ENCODE measurements around the gene SMIM32. TPM values are rescaled to one million over a fixed set of nuclear protein-coding genes. Genes with fewer than 3 reads are reported as not detected.

SMIM32 gene
- total RNA-seq, 1 donor from 2014 or later: 0.79 TPM

DNA sequence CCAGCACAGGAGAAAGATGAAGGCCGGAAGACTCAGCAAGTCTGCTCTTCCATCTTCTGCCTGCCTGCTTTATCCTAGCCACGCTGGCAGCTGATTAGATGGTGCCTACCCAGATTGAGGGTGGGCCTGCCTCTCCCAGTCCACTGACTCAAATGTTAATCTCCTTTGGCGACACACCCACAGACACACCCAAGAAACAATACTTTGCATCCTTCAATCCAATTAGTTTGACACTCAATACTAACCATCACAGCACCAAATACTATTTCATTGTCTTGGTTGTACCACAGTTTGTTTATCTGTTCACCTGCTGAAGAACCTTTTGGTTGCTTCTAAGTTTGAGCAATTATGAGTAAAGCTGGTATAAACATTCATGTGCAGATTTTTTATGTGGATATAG, 23.7 kb downstream of the SMIM32 start:
- no peaks in the 10 kb centered on the region for H3K4me1 Mint-ChIP-seq (ENCODE audit: low read depth)
- H3K9me3 Mint-ChIP-seq (ENCODE audit: low read depth): no peaks in the 10 kb centered on the region
- H3K4me3 Mint-ChIP-seq (ENCODE audit: low read depth): no peak overlapping the region
- no peak overlapping the region for H3K27ac Mint-ChIP-seq
- peaks cover 21% of the 10 kb centered on the region for H3K36me3 Mint-ChIP-seq (ENCODE audit: insufficient read depth)
- TF ChIP-seq, protein P1, sequence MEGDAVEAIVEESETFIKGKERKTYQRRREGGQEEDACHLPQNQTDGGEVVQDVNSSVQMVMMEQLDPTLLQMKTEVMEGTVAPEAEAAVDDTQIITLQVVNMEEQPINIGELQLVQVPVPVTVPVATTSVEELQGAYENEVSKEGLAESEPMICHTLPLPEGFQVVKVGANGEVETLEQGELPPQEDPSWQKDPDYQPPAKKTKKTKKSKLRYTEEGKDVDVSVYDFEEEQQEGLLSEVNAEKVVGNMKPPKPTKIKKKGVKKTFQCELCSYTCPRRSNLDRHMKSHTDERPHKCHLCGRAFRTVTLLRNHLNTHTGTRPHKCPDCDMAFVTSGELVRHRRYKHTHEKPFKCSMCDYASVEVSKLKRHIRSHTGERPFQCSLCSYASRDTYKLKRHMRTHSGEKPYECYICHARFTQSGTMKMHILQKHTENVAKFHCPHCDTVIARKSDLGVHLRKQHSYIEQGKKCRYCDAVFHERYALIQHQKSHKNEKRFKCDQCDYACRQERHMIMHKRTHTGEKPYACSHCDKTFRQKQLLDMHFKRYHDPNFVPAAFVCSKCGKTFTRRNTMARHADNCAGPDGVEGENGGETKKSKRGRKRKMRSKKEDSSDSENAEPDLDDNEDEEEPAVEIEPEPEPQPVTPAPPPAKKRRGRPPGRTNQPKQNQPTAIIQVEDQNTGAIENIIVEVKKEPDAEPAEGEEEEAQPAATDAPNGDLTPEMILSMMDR (IDR thresholded peaks at IDR 0.05; ENCODE audit: unreplicated experiment): no peak
- H3K27me3 Mint-ChIP-seq: no peaks in the 10 kb centered on the region
- DNase-seq (ENCODE audit: low spot score, unreplicated experiment): no peak

DNA sequence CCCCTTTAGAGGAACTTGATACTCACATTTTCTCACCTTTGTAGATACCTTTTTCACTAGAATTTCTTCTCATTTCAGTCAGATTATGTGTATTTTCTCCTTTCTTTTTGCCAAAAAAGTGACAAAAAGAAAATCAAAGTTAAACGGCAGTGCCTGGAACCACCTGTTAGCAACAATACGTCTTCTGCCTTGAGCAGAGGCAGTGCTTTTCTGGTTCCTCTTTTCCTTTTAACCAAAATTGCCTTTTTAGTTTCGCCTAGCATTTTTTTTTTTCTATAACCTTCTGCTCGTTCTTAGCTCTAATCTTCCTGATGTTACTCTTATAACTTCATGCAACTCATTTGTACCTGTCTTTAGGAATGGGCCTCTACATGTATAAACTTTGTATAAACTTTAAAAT, 26.1 kb downstream of the SMIM32 start:
- Mint-ChIP-seq H3K36me3 (ENCODE audit: insufficient read depth) (peaks cover 17% of the 10 kb centered on the region), H3K4me3 (ENCODE audit: low read depth) (no peak overlapping the region), H3K9me3 (ENCODE audit: low read depth) (no peaks in the 10 kb centered on the region), H3K27ac (no peak overlapping the region), H3K4me1 (ENCODE audit: low read depth) (no peaks in the 10 kb centered on the region), H3K27me3 (no peaks in the 10 kb centered on the region)
- TF ChIP-seq, protein P1 (IDR thresholded peaks at IDR 0.05; ENCODE audit: unreplicated experiment): no peak
- no peak for DNase-seq (ENCODE audit: low spot score, unreplicated experiment)

DNA sequence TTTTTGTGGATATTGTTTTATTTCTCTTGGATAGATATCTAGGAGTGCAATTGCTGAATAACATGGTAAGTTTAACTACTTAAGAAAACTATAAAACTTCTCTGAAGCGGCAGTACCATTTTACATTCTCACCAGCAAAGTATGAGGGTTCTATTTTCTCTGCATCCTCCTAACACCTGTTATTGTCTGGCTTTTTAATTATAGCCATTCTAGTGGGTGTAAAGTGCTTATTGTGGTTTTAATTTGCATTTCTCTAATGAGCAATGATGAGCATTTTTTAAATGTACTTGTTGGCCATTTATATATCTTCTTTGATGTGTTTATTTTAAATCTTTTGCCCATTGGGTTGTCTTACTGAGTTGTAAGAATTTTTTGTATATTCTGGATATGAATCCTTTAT, 28.7 kb downstream of the SMIM32 start:
- H3K27me3 Mint-ChIP-seq: no peaks in the 10 kb centered on the region
- peaks cover 13% of the 10 kb centered on the region for H3K36me3 Mint-ChIP-seq (ENCODE audit: insufficient read depth)
- no peaks in the 10 kb centered on the region for H3K9me3 Mint-ChIP-seq (ENCODE audit: low read depth)
- H3K27ac Mint-ChIP-seq: no peak overlapping the region
- TF ChIP-seq, protein P1 (IDR thresholded peaks at IDR 0.05; ENCODE audit: unreplicated experiment): no peak
- peaks cover 3% of the 10 kb centered on the region for H3K4me1 Mint-ChIP-seq (ENCODE audit: low read depth)
- DNase-seq (ENCODE audit: low spot score, unreplicated experiment): no peak
- H3K4me3 Mint-ChIP-seq (ENCODE audit: low read depth): no peak overlapping the region

DNA sequence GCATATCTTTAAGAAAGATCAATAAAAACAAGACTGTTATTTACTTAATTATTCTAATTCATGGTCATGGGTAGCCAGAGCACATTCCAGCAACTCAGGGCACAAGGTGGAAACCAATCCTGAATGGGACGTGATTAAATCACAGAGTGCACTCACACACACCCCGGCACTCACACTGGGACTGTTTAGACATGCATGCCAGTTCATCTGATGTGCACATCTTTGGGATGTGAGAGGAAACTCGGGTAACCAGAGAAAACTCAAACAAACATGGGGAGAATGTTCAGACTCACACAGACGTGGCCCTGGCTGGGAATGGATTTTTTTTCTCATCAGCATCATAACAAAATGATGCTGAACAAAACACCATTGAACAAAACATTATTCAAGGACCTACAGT, 31.0 kb downstream of the SMIM32 start:
- no peak overlapping the region for H3K4me3 Mint-ChIP-seq (ENCODE audit: low read depth)
- peaks cover 16% of the 10 kb centered on the region for H3K36me3 Mint-ChIP-seq (ENCODE audit: insufficient read depth)
- no peak for DNase-seq (ENCODE audit: low spot score, unreplicated experiment)
- H3K9me3 Mint-ChIP-seq (ENCODE audit: low read depth): peaks cover 2% of the 10 kb centered on the region
- H3K27ac Mint-ChIP-seq: no peak overlapping the region
- H3K27me3 Mint-ChIP-seq: no peaks in the 10 kb centered on the region
- peaks cover 3% of the 10 kb centered on the region for H3K4me1 Mint-ChIP-seq (ENCODE audit: low read depth)
- TF ChIP-seq, protein P1 (IDR thresholded peaks at IDR 0.05; ENCODE audit: unreplicated experiment): no peak

DNA sequence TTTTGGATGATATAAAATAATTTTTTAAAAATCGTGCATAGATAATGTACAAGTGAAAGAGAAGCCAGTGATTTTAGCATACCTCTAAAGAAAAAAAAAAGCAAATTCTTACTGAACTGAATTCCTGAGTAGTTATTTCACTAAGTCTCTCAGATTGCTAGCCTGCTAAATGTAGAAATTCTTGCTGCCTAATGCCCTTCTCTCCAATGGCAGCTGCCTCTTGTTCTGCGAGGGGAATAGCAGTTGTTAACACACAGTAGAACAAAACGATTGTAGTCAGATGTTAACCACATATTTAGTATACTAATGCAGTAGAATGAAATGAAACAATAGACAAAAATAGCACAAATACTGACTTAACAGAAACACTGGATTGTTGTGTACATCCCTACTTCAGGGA, 33.5 kb downstream of the SMIM32 start:
- DNase-seq (ENCODE audit: low spot score, unreplicated experiment): no peak
- H3K4me1 Mint-ChIP-seq (ENCODE audit: low read depth): peaks cover 3% of the 10 kb centered on the region
- no peak overlapping the region for H3K27ac Mint-ChIP-seq
- TF ChIP-seq, protein P1 (IDR thresholded peaks at IDR 0.05; ENCODE audit: unreplicated experiment): no peak
- peaks cover 7% of the 10 kb centered on the region for H3K9me3 Mint-ChIP-seq (ENCODE audit: low read depth)
- no peak overlapping the region for H3K4me3 Mint-ChIP-seq (ENCODE audit: low read depth)
- H3K27me3 Mint-ChIP-seq: no peaks in the 10 kb centered on the region
- H3K36me3 Mint-ChIP-seq (ENCODE audit: insufficient read depth): peaks cover 35% of the 10 kb centered on the region

Measured in progenitor cell of endocrine pancreas (in vitro differentiated cells).